ENCODE measurements around the gene TMOD3. TPM values are rescaled to one million over a fixed set of nuclear protein-coding genes. Genes with fewer than 3 reads are reported as not detected.

TMOD3 gene
- 10 to 100 TPM; 53.6 to 59.2 TPM for total RNA-seq

- ATAC-seq: peak; percentile 87
- Mint-ChIP-seq H3K4me3 (peak within 1 kb of the TSS; percentile 94), H3K27ac (peak within 1 kb of the TSS; percentile 91), H3K4me1 (ENCODE audit: low read depth) (peaks cover 33% of the 10 kb centered on the region), H3K36me3 (ENCODE audit: low read depth) (peaks cover 5% of the 10 kb centered on the region), H3K9me3 (no peaks in the 10 kb centered on the region), H3K27me3 (no peaks in the 10 kb centered on the region)
- TF ChIP-seq, protein P1, sequence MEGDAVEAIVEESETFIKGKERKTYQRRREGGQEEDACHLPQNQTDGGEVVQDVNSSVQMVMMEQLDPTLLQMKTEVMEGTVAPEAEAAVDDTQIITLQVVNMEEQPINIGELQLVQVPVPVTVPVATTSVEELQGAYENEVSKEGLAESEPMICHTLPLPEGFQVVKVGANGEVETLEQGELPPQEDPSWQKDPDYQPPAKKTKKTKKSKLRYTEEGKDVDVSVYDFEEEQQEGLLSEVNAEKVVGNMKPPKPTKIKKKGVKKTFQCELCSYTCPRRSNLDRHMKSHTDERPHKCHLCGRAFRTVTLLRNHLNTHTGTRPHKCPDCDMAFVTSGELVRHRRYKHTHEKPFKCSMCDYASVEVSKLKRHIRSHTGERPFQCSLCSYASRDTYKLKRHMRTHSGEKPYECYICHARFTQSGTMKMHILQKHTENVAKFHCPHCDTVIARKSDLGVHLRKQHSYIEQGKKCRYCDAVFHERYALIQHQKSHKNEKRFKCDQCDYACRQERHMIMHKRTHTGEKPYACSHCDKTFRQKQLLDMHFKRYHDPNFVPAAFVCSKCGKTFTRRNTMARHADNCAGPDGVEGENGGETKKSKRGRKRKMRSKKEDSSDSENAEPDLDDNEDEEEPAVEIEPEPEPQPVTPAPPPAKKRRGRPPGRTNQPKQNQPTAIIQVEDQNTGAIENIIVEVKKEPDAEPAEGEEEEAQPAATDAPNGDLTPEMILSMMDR (IDR thresholded peaks at IDR 0.05): no peak
- CTCF ChIA-PET: interaction anchor here (1.0 to 1.3 kb wide), 2 partner anchors 9 kb away, joined by 3 read pairs; no protein-coding TSS in a partner anchor
- intact Hi-C loops (cut with micrococcal nuclease): loop anchor here (5.0 kb wide), 1 partner anchor 47 kb away; no protein-coding TSS in a partner anchor
- peak; percentile 92 for DNase-seq
- POLR2A ChIA-PET: interaction anchor here (0.6 to 1.2 kb wide), 5 partner anchors 9 to 92 kb away, joined by 3 read pairs; partner anchors contain the start of gene LYSMD2
Observed at GRCh38 chr15:51829376-51830275, at the start of gene TMOD3. TSS of gene TMOD3 (plus strand) at chr15:51829653. CDS start at chr15:51862885, 33,232 bp downstream.

GRCh38 chr15:51780636-51781035 lies 48.8 kb upstream of the TMOD3 start:
- Mint-ChIP-seq H3K4me3 (no peak overlapping the region), H3K9me3 (no peaks in the 10 kb centered on the region), H3K27ac (no peak overlapping the region), H3K36me3 (ENCODE audit: low read depth) (peaks cover 22% of the 10 kb centered on the region), H3K4me1 (ENCODE audit: low read depth) (peaks cover 6% of the 10 kb centered on the region), H3K27me3 (no peaks in the 10 kb centered on the region)
- TF ChIP-seq, protein P1 (IDR thresholded peaks at IDR 0.05): no peak
- POLR2A ChIA-PET: no interaction called here
- intact Hi-C loops (cut with micrococcal nuclease): loop anchor here (5.0 kb wide), 1 partner anchor 52 kb away; no protein-coding TSS in a partner anchor
- no peak for ATAC-seq
- CTCF ChIA-PET: interaction anchor here (0.6 to 1.3 kb wide), 3 partner anchors 78 to 289 kb away, joined by 3 to 5 read pairs (median 5); no protein-coding TSS in a partner anchor
- DNase-seq: no peak

GRCh38 chr15:51781506-51781905 lies 47.9 kb upstream of the TMOD3 start:
- intact Hi-C loops (cut with micrococcal nuclease): loop anchor here (5.0 kb wide), 1 partner anchor 51 kb away; no protein-coding TSS in a partner anchor
- DNase-seq (no peak), ATAC-seq (no peak)
- Mint-ChIP-seq H3K9me3 (no peaks in the 10 kb centered on the region), H3K36me3 (ENCODE audit: low read depth) (peaks cover 24% of the 10 kb centered on the region), H3K4me1 (ENCODE audit: low read depth) (no peaks in the 10 kb centered on the region), H3K27me3 (no peaks in the 10 kb centered on the region), H3K27ac (no peak overlapping the region), H3K4me3 (no peak overlapping the region)
- TF ChIP-seq, protein P1 (IDR thresholded peaks at IDR 0.05): no peak
- ChIA-PET POLR2A (no interaction called here), CTCF (no interaction called here)

DNA sequence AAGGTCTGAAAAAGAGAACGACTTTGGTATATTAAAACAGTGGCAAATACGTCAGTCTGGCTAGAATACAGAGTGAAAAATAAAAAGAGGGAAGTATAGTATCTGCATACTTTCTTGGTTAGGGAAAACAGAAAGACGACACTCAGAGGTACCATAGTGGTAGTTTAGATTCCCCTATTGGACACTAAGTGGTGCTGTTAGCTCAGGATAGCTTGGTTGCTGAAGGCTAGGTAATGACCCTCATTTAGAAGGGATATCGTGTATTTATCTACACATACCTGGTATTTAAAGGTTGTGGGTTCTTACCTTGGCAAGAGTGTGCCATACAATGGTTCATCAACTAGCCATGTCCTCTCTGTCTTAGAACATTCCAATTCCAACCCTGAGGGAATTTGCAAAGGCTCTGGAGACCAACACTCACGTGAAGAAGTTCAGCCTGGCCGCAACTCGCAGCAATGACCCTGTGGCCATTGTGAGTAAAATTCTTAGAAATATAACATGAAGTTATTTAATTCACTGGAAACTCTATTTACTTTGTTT lies 47.0 kb upstream of the TMOD3 start:
- Mint-ChIP-seq H3K9me3 (no peaks in the 10 kb centered on the region), H3K4me3 (no peak overlapping the region), H3K4me1 (ENCODE audit: low read depth) (no peaks in the 10 kb centered on the region), H3K36me3 (ENCODE audit: low read depth) (peaks cover 26% of the 10 kb centered on the region), H3K27ac (no peak overlapping the region), H3K27me3 (no peaks in the 10 kb centered on the region)
- POLR2A ChIA-PET: no interaction called here
- ATAC-seq (no peak), DNase-seq (no peak)
- CTCF ChIA-PET: interaction anchor here (0.9 to 1.3 kb wide), 2 partner anchors 12 to 133 kb away, joined by 3 to 4 read pairs; no protein-coding TSS in a partner anchor
- TF ChIP-seq, protein P1 (IDR thresholded peaks at IDR 0.05): peak; percentile 35
- intact Hi-C loops (cut with micrococcal nuclease): loop anchor here (5.0 kb wide), 1 partner anchor 50 kb away; no protein-coding TSS in a partner anchor

All from activated CD8-positive, alpha-beta T cell treated with anti-CD3 and anti-CD28 coated beads for 36 hours (primary cell).